Right lobe of liver (tissue), 6 donors: ENCODE data around the gene SHC4. TPM values are rescaled to one million over a fixed set of nuclear protein-coding genes. Genes with fewer than 3 reads are reported as not detected.

Source experiments
- ATAC-seq, 4 donors: fragments of 200-7000 bp; cut with Tn5 transposase; one replicate each; pipeline ENCODE4 v1.9.1; 2020; ENCODE audit warnings: mild to moderate bottlenecking in 4 of 4, moderate library complexity in 4 of 4
- DNase-seq, 3 donors: peaks; one replicate each; pipeline ENCODE4 v3.0.0-alpha.2; 2020
- H3K27ac ChIP-seq, 3 donors: fragments of 200-600 bp; one replicate each; pipeline ENCODE4 v1.8.0; 2022
- H3K27me3 ChIP-seq, 2 donors: fragments of 200-600 bp; one replicate each; pipeline ENCODE4 v1.8.0; 2022
- H3K36me3 ChIP-seq, 4 donors: fragments of 200-600 bp; sonication (generic) in 1 of 4; one replicate each; pipeline versions ENCODE4 v1.5.1 to v1.8.0; 2017 to 2022; ENCODE audit warnings: control low read depth in 1 of 4
- H3K4me1 ChIP-seq, 4 donors: fragments of 200-600 bp; sonication (generic) in 1 of 4; one replicate each; pipeline versions ENCODE4 v1.5.1 to v1.8.0; 2017 to 2022; ENCODE audit warnings: control low read depth in 1 of 4
- H3K4me3 ChIP-seq, 3 donors: fragments of 200-600 bp; one replicate each; pipeline ENCODE4 v1.8.0; 2022
- H3K9me3 ChIP-seq, 4 donors: fragments of 200-600 bp; sonication (generic) in 1 of 4; one replicate each; pipeline versions ENCODE4 v1.5.1 to v1.8.0; 2017 to 2022; ENCODE audit warnings: control low read depth in 1 of 4
- CTCF ChIP-seq, 4 donors: fragments of 200-600 bp in 3 of 4; fragments of 450-650 bp in 1 of 4; IDR thresholded peaks; one replicate each; pipeline versions ENCODE4 v1.5.1 to v1.8.0; 2016 to 2022; ENCODE audit warnings: antibody characterized with exemption in 4 of 4, mild to moderate bottlenecking in 2 of 4
- POLR2A ChIP-seq: fragments of 450-650 bp; IDR thresholded peaks from one replicate; pipeline ENCODE4 v1.6.1; 2017; ENCODE audit warnings: antibody characterized with exemption, mild to moderate bottlenecking
- WGBS: methylation state at CpG from one replicate; pipeline ENCODE4 v1.1.6; 2018; ENCODE audit warnings: low coverage, low lambda C conversion rate; ENCODE audit not compliant: insufficient coverage; ENCODE audit errors: missing lambda C conversion rate; 5-methylcytosine and 5-hydroxymethylcytosine counted together
- intact Hi-C, 2 donors: fragments of 100-400 bp; cut with DNase I; formaldehyde crosslinking; loops; one replicate each; pipeline versions ENCODE4 v1.11.2 to v1.14.1; 2022
- total RNA-seq, 6 experiments: library from RNA; depleted of rRNA in 2 of 6; stranded (reverse); fragments of >200 nt in 2 of 6; fragmentation: NEBNext Ultra II Directional in 3 of 6; extraction: Animal tissue kit (Norgen Biotek cat#: 25700) in 3 of 6; gene quantifications; one replicate each; pipeline versions ENCODE4 v1.1.0 to v1.2.4, GENCODE V29; 2016 to 2023
- donor health status: DM: no; HTN: yes; CAD: no.
- donor health status: DM: no; HTN: no; CAD: no.
- donor health status: DM: no; HTN: no; CAD: no.
- donor health status: DM: no; HTN: yes; CAD: no.
- donor health status: DM: no; HTN: yes; CAD: no.

Gene SHC4
- total RNA-seq, 6 experiments from 2014 or later = 0.04 to 0.87 (median 0.04) TPM; not detected in 3

- H3K4me1 ChIP-seq = no peaks in the 10 kb centered on the region
- WGBS = 67% methylated on average over 1 of the region's 1 CpG
- DNase-seq (no peak), ATAC-seq (no peak)
- H3K4me3 ChIP-seq = no peak overlapping the region
- no peaks in the 10 kb centered on the region for H3K9me3 ChIP-seq
- no peak overlapping the region for H3K27ac ChIP-seq
- intact Hi-C loops = no loop called here
- no peak for TF ChIP-seq POLR2A
- no peak for TF ChIP-seq CTCF (IDR thresholded peaks at IDR 0.05)
- no peaks in the 10 kb centered on the region for H3K27me3 ChIP-seq
- H3K36me3 ChIP-seq = no peaks in the 10 kb centered on the region
These were observed 27.1 kb downstream of the SHC4 start for GRCh38 chr15:48936666-48937065.

- no peaks in the 10 kb centered on the region for H3K27me3 ChIP-seq
- TF ChIP-seq POLR2A = no peak
- no peak for TF ChIP-seq CTCF (IDR thresholded peaks at IDR 0.05)
- no peak for DNase-seq
- no peaks in the 10 kb centered on the region for H3K4me1 ChIP-seq
- H3K9me3 ChIP-seq = no peaks in the 10 kb centered on the region
- no peaks in the 10 kb centered on the region for H3K36me3 ChIP-seq
- ATAC-seq = no peak
- no peak overlapping the region for H3K4me3 ChIP-seq
- H3K27ac ChIP-seq = no peak overlapping the region
- intact Hi-C loops = no loop called here
These were observed 28.5 kb downstream of the SHC4 start for GRCh38 chr15:48935236-48935635.

- no peak overlapping the region for H3K27ac ChIP-seq
- TF ChIP-seq CTCF (IDR thresholded peaks at IDR 0.05) = no peak
- no peak for TF ChIP-seq POLR2A
- H3K4me3 ChIP-seq = no peak overlapping the region
- no peaks in the 10 kb centered on the region for H3K9me3 ChIP-seq
- WGBS = 57% methylated on average over 4 of the region's 4 CpGs
- no peaks in the 10 kb centered on the region for H3K4me1 ChIP-seq
- no peaks in the 10 kb centered on the region for H3K36me3 ChIP-seq
- DNase-seq = no peak
- intact Hi-C loops = no loop called here
- H3K27me3 ChIP-seq = no peaks in the 10 kb centered on the region
- ATAC-seq = no peak
These were observed 33.0 kb downstream of the SHC4 start for GRCh38 chr15:48930735-48931134.

- 88% methylated on average over 3 of the region's 3 CpGs for WGBS
- DNase-seq (no peak), ATAC-seq (no peak)
- no peak overlapping the region for H3K4me3 ChIP-seq
- no peaks in the 10 kb centered on the region for H3K36me3 ChIP-seq
- no peaks in the 10 kb centered on the region for H3K9me3 ChIP-seq
- no peak overlapping the region for H3K27ac ChIP-seq
- TF ChIP-seq POLR2A (no peak), CTCF (IDR thresholded peaks at IDR 0.05) (no peak)
- H3K4me1 ChIP-seq = no peaks in the 10 kb centered on the region
- no peaks in the 10 kb centered on the region for H3K27me3 ChIP-seq
- intact Hi-C loops = no loop called here
These were observed 34.1 kb downstream of the SHC4 start for GRCh38 chr15:48929661-48930060.

GRCh38 chr15:48928877-48929538, 34.7 kb downstream of the SHC4 start:
- intact Hi-C loops = no loop called here
- Histone ChIP-seq H3K4me1 (no peaks in the 10 kb centered on the region), H3K4me3 (no peak overlapping the region), H3K27me3 (no peaks in the 10 kb centered on the region), H3K27ac (no peak overlapping the region), H3K9me3 (no peaks in the 10 kb centered on the region), H3K36me3 (no peaks in the 10 kb centered on the region)
- 77% methylated on average over 6 of the region's 6 CpGs for WGBS
- ATAC-seq = no peak
- DNase-seq = no peak
- TF ChIP-seq POLR2A (no peak), CTCF (IDR thresholded peaks at IDR 0.05) (no peak)
